ENCODE results near the gene FBXL3. TPM values are rescaled to one million over a fixed set of nuclear protein-coding genes. Genes with fewer than 3 reads are reported as not detected.

FBXL3 gene
- total and polyA plus RNA-seq, 2 of the 8 experiments (the other 6 are each of a cell fraction or from before 2014, with no cell fraction given), result 4.9 to 14.9 TPM

- TF ChIP-seq ZNF274 (IDR thresholded peaks at IDR 0.05; ENCODE audit: borderline replicate concordance, extremely low read depth, low read length) (no peak), EP300 (IDR thresholded peaks at IDR 0.05; ENCODE audit: borderline replicate concordance in 1 of 2, low read depth in 2 of 2, low read length in 2 of 2) (no peak), EGR1 (IDR thresholded peaks at IDR 0.05; ENCODE audit: borderline replicate concordance, low read depth, low read length) (no peak)
These were observed 52.4 kb downstream of the FBXL3 start (continued) for GRCh38 chr13:76974618-76974975.
